Heart right ventricle (tissue), 16 donors: ENCODE measurements around the gene RPL29. TPM values are rescaled to one million over a fixed set of nuclear protein-coding genes. Genes with fewer than 3 reads are reported as not detected.

ENCODE experiments used
- ATAC-seq, 8 donors: fragments of 200-7000 bp; cut with Tn5 transposase; one replicate each; pipeline ENCODE4 v1.9.1; 2020; ENCODE audit warnings: mild to moderate bottlenecking in 8 of 8, moderate library complexity in 8 of 8, moderate number of reproducible peaks in 1 of 8
- DNase-seq, 2 donors: peaks; one replicate each; pipeline ENCODE4 v3.0.0-alpha.2; 2020
- H3K27ac ChIP-seq, 10 donors: fragments of 200-600 bp; sonication (generic) in 2 of 10; one replicate each; pipeline versions ENCODE4 v1.5.0 to v1.8.0; 2020 to 2022; ENCODE audit warnings: mild to moderate bottlenecking in 3 of 10
- H3K27me3 ChIP-seq, 7 donors: fragments of 200-600 bp; one replicate each; pipeline ENCODE4 v1.8.0; 2021 to 2022; ENCODE audit warnings: mild to moderate bottlenecking in 2 of 7
- H3K36me3 ChIP-seq, 9 donors: fragments of 200-600 bp; sonication (generic) in 1 of 9; one replicate each; pipeline versions ENCODE4 v1.5.0 to v1.8.0; 2020 to 2022; ENCODE audit warnings: mild to moderate bottlenecking in 2 of 9
- H3K4me1 ChIP-seq, 9 donors: fragments of 200-600 bp; sonication (generic) in 1 of 9; one replicate each; pipeline versions ENCODE4 v1.5.0 to v1.8.0; 2020 to 2022; ENCODE audit warnings: mild to moderate bottlenecking in 4 of 9
- H3K4me3 ChIP-seq, 10 donors: fragments of 200-600 bp; sonication (generic) in 2 of 10; one replicate each; pipeline versions ENCODE4 v1.5.0 to v1.8.0; 2020 to 2022; ENCODE audit warnings: mild to moderate bottlenecking in 7 of 10, moderate library complexity in 2 of 10
- H3K9me3 ChIP-seq, 11 donors: fragments of 200-600 bp in 10 of 11; sonication (generic) in 2 of 11; one replicate each; pipeline versions ENCODE4 v1.5.0 to v1.8.0; 2013 to 2022; ENCODE audit warnings: mild to moderate bottlenecking in 2 of 11, control low read depth in 1 of 11, moderate library complexity in 1 of 11
- WGBS, 2 donors: extraction: QIAGEN DNeasy Blood & Tissue Kit; methylation state at CpG; one replicate each; pipeline ENCODE4 v1.1.7; 2013; ENCODE audit warnings: inconsistent platforms in 1 of 2; 5-methylcytosine and 5-hydroxymethylcytosine counted together
- intact Hi-C, 10 donors: fragments of 100-400 bp; cut with DNase I; formaldehyde crosslinking; loops; one replicate each; pipeline versions ENCODE4 v1.11.1 to v1.14.2; 2022
- polyA plus RNA-seq, 2 donors: library from polyadenylated mRNA; stranded (reverse); fragments of 200-250 nt; gene quantifications; one replicate each; pipeline ENCODE4 v1.2.3, GENCODE V29; 2013
- total RNA-seq, 10 donors: library from RNA; stranded (reverse); fragmentation: NEBNext Ultra II Directional in 3 of 10; extraction: Animal tissue kit (Norgen Biotek cat#: 25700) in 3 of 10; gene quantifications; one replicate each; pipeline versions ENCODE4 v1.2.1 to v1.2.4, GENCODE V29; 2021 to 2023
- TF ChIP-seq, protein P1 (sequence below), 9 donors: fragments of 200-600 bp; sonication (generic) in 2 of 9; IDR thresholded peaks; one replicate each; pipeline versions ENCODE4 v1.5.0 to v1.8.0; 2021 to 2022; ENCODE audit warnings: antibody characterized with exemption in 9 of 9, mild to moderate bottlenecking in 5 of 9, moderate library complexity in 1 of 9
- donor health status: Arrhythmogenic right ventricular cardiomyopathy.
- donor health status: ischemic (EF 13 %, LVEDD 7.1; RV severe dilation, severe dysfunction).
- donor health status: healthy with polysubstance abuse.
- donor health status: DM: no; HTN: yes; CAD: no.
- donor health status: DM: no; HTN: no; CAD: no.
- donor health status: ischemic (EF 25% LVEDD 6.9; RV normal size, moderate dysfunction).
- donor health status: ischemic (EF 25% LVEDD 5.7; RV mildly dilated, moderate dysfunction).
- donor health status: healthy.
- donor health status: DM: yes; HTN: yes; CAD: no.
- donor health status: Ischemic cardiomyopathy.
- donor health status: ischemic (EF 35%, LVEDD 5.7; RV mildly dilated, moderate dysfunction).
- donor health status: nonischemic (EF 11% LVEDD 7.7; RV severe dilation, severe dysfunction).
- donor health status: DM: yes; HTN: yes; CAD: no.
- donor health status: PGD.
- donor health status: ischemic (EF 29% LVEDD 5.4; RV normal size, mild dysfunction).
- donor health status: nonischemic (EF 23%, LVEDD 6.1; RV moderate dilation, normal function).

The RPL29 gene
- total and polyA plus RNA-seq, 12 donors, result 505 to 1,915 (median 643) TPM

DNA sequence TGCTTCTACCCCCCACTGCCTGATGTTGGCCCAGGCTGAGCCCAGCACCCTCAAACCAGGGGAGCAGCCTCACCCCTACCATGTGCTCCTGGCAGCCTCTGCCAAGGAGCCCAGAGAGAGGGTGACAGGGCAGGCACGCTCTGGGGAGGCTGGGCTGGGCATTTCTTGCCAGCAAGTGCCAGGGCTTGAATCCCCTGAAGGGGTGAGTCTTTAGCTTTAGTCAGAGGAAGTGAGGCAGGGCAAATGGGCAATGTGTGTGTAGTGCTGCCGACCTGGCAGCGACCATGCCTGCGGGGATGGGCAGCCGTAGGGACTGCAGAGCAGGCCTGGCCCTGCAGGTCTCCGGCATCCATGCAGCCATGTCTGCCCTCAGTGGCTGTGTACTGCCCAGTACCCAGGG is 42.5 kb upstream of the RPL29 start:
- TF ChIP-seq, protein P1, sequence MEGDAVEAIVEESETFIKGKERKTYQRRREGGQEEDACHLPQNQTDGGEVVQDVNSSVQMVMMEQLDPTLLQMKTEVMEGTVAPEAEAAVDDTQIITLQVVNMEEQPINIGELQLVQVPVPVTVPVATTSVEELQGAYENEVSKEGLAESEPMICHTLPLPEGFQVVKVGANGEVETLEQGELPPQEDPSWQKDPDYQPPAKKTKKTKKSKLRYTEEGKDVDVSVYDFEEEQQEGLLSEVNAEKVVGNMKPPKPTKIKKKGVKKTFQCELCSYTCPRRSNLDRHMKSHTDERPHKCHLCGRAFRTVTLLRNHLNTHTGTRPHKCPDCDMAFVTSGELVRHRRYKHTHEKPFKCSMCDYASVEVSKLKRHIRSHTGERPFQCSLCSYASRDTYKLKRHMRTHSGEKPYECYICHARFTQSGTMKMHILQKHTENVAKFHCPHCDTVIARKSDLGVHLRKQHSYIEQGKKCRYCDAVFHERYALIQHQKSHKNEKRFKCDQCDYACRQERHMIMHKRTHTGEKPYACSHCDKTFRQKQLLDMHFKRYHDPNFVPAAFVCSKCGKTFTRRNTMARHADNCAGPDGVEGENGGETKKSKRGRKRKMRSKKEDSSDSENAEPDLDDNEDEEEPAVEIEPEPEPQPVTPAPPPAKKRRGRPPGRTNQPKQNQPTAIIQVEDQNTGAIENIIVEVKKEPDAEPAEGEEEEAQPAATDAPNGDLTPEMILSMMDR (IDR thresholded peaks at IDR 0.05), result no peak
- Histone ChIP-seq H3K4me3 (no peak overlapping the region), H3K36me3 (no peaks in the 10 kb centered on the region), H3K27ac (peak overlapping the region in 3 of 10 donors; percentile 22 to 83 (median 82)), H3K9me3 (no peaks in the 10 kb centered on the region), H3K27me3 (no peaks in the 10 kb centered on the region), H3K4me1 (peaks cover 8 to 38% (median 24%) of the 10 kb centered on the region in 9 donors)
- ATAC-seq, result no peak
- DNase-seq, result no peak
- WGBS, 2 donors, result 95% methylated on average over 6 of the region's 6 CpGs
- intact Hi-C loops, result no loop called here

DNA sequence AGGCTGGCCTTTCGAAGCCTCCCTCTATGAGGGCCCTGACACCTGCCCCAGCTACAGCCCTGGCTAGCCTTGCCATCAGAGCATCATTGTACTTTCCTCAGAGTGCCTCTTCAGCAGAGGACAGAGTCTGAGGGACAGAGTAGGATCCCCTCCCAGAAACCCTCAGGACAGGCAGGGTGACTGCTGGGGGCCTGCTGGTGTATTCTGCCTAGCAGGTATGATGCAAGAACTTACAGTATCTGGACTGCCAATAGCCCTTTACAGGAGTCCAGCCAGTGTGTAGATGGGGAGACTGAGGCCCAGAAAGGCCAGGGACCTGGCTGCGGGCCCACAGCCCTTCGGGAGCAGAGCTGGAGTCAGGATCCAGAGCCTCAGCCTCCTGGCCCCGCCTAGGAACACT is 41.6 kb upstream of the RPL29 start:
- Histone ChIP-seq H3K27me3 (no peaks in the 10 kb centered on the region), H3K36me3 (no peaks in the 10 kb centered on the region), H3K4me1 (peaks cover 8 to 47% (median 27%) of the 10 kb centered on the region in 9 donors), H3K9me3 (no peaks in the 10 kb centered on the region), H3K27ac (no peak overlapping the region), H3K4me3 (no peak overlapping the region)
- WGBS, 2 donors, result 92 to 97% methylated on average over 4 of the region's 4 CpGs
- TF ChIP-seq, protein P1 (IDR thresholded peaks at IDR 0.05), result no peak
- intact Hi-C loops, result no loop called here
- ATAC-seq (no peak), DNase-seq (no peak)

DNA sequence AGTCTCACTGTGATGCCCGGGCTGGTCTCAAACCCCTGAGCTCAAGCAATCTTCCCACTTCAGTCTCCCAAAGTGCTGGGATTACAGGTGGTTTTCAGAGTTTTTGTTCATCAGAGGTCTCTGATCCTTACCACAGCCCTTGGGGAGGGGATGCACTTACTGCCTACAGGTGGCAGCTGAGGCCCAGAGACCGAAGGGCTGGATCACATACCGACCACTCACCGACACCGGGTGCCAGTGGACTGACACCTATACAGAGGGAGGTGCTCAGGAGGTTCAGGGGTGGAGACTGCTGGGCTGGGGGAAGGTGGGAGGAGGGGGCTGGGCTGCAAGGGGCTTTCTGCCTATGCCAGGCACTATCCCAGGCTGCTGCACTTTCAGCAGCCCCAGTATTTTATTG is 41.1 kb upstream of the RPL29 start:
- TF ChIP-seq, protein P1 (IDR thresholded peaks at IDR 0.05), result no peak
- H3K4me1 ChIP-seq, result peaks cover 8 to 47% (median 27%) of the 10 kb centered on the region in 9 donors
- no peak for ATAC-seq
- no peaks in the 10 kb centered on the region for H3K27me3 ChIP-seq
- H3K9me3 ChIP-seq, result no peaks in the 10 kb centered on the region
- H3K4me3 ChIP-seq, result no peak overlapping the region
- no peak for DNase-seq
- 53% methylated on average over 5 of the region's 5 CpGs for WGBS, 2 donors
- H3K27ac ChIP-seq, result no peak overlapping the region
- H3K36me3 ChIP-seq, result no peaks in the 10 kb centered on the region
- intact Hi-C loops, result no loop called here

DNA sequence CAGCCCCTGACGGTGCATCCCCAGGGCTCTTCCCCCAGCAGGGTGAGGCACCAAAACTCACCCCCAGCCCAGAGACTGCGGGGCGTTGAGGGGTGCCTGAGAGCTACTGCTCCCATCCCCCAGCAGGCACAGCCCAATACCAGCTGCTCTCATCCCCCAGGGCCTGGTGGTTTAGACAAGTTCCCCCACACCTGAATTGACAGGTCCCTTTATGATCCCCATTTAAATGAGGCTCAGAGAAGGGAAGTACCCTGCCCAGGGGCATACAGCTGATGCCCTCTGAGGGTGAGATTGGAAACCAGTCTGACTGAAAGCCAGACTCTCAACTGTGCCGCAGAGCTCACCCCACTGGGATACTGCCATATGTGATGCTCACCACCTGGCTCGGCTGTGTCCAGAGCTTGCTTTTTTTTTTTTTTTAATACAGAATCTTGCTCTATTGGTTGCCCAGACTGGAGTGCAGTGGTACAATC is 40.6 kb upstream of the RPL29 start:
- peaks cover 8 to 42% (median 22%) of the 10 kb centered on the region in 9 donors for H3K4me1 ChIP-seq
- DNase-seq (no peak), ATAC-seq (no peak)
- no peaks in the 10 kb centered on the region for H3K36me3 ChIP-seq
- H3K9me3 ChIP-seq, result no peaks in the 10 kb centered on the region
- no peak overlapping the region for H3K27ac ChIP-seq
- WGBS, 2 donors, result 89 to 91% methylated on average over 5 of the region's 5 CpGs
- no peak overlapping the region for H3K4me3 ChIP-seq
- TF ChIP-seq, protein P1 (IDR thresholded peaks at IDR 0.05), result no peak
- intact Hi-C loops, result no loop called here
- H3K27me3 ChIP-seq, result no peaks in the 10 kb centered on the region
